H1 (cell line): ENCODE results near the gene PTTG2. TPM values are rescaled to one million over a fixed set of nuclear protein-coding genes. Genes with fewer than 3 reads are reported as not detected.

Source experiments
- CTCF ChIA-PET: fragments of 300-600 bp; sonication (Branson Sonifier 250); formaldehyde crosslinking; loops from one replicate; lab custom pipeline; 2021; ENCODE audit not compliant: partially characterized antibody; lab: Charles Lee
- POLR2A ChIA-PET: fragments of 300-600 bp; sonication (Branson Sonifier 250); formaldehyde crosslinking; loops from one replicate; lab custom pipeline; 2021; ENCODE audit warnings: inconsistent platforms; ENCODE audit not compliant: partially characterized antibody; lab: Charles Lee
- DNase-seq, 2 experiments: peaks; one replicate each; pipeline versions ENCODE4 v3.0.0 to v3.0.0-alpha.2; 2010 to 2022; ENCODE audit warnings: low spot score in 2 of 2, low read depth in 1 of 2, mixed read lengths in 1 of 2
- FAIRE-seq: peaks from 2 replicates; lab custom pipeline; 2011; peaks lifted over from hg19 to GRCh38; lab: Jason Lieb, UNC
- H2AFZ ChIP-seq: 2 replicates; pipeline ENCODE4 v1.8.1; 2012; ENCODE audit warnings: low read length, inconsistent platforms
- H2AK5ac ChIP-seq: 2 replicates; pipeline ENCODE4 v1.6.1; 2013; ENCODE audit warnings: low read depth, low read length
- H2BK120ac ChIP-seq: replicated peaks from 2 replicates; pipeline ENCODE3; 2013; ENCODE audit warnings: low read depth, low read length, inconsistent platforms
- H2BK12ac ChIP-seq: 2 replicates; pipeline ENCODE4 v1.6.1; 2013; ENCODE audit warnings: low read depth, low read length
- H2BK15ac ChIP-seq: 2 replicates; pipeline ENCODE4 v1.6.1; 2013; ENCODE audit warnings: low read length
- H2BK20ac ChIP-seq: 2 replicates; pipeline ENCODE4 v1.6.1; 2013; ENCODE audit warnings: low read length
- H2BK5ac ChIP-seq: 2 replicates; pipeline ENCODE4 v1.6.1; 2013; ENCODE audit warnings: low read depth, low read length
- H3K14ac ChIP-seq: 2 replicates; pipeline ENCODE4 v1.6.1; 2013; ENCODE audit warnings: inconsistent platforms; ENCODE audit not compliant: insufficient read length
- H3K18ac ChIP-seq: 2 replicates; pipeline ENCODE4 v1.6.1; 2013; ENCODE audit warnings: low read length; ENCODE audit errors: extremely low read depth
- H3K23ac ChIP-seq: 2 replicates; pipeline ENCODE4 v1.6.1; 2013; ENCODE audit warnings: inconsistent platforms; ENCODE audit not compliant: insufficient read length
- H3K23me2 ChIP-seq: 2 replicates; pipeline ENCODE4 v1.6.1; 2013; ENCODE audit warnings: low read depth, low read length
- H3K27ac ChIP-seq: 2 replicates; pipeline ENCODE4 v1.6.1; 2011; ENCODE audit warnings: low read depth, low read length, inconsistent platforms
- H3K27me3 ChIP-seq, 4 experiments: replicated peaks in 1 of 4; 1 replicate in 1 of 4; 2 replicates in 3 of 4; pipeline versions ENCODE4 v1.6.1 to v1.8.1; 2011 to 2013; ENCODE audit warnings: low read length in 3 of 4, mild to moderate bottlenecking in 3 of 4, inconsistent platforms in 2 of 4, mixed read lengths in 2 of 4, moderate library complexity in 1 of 4; ENCODE audit not compliant: control insufficient read depth in 3 of 4, insufficient read depth in 3 of 4; ENCODE audit errors: extremely low read depth in 1 of 4
- H3K36me3 ChIP-seq, 4 experiments: 2 replicates each; pipeline versions ENCODE4 v1.6.1 to v1.8.1; 2011 to 2013; ENCODE audit warnings: mild to moderate bottlenecking in 4 of 4, low read length in 3 of 4, moderate library complexity in 2 of 4, control low read depth in 1 of 4, inconsistent platforms in 1 of 4; ENCODE audit not compliant: insufficient read depth in 4 of 4, control insufficient read depth in 2 of 4
- H3K4ac ChIP-seq: replicated peaks from 2 replicates; pipeline ENCODE3; 2013; ENCODE audit warnings: low read length, low read depth, mixed read lengths, inconsistent platforms; ENCODE audit not compliant: insufficient read length
- H3K4me1 ChIP-seq, 4 experiments: replicated peaks in 1 of 4; 1 replicate in 1 of 4; 2 replicates in 3 of 4; pipeline versions ENCODE4 v1.6.1 to v1.8.1; 2011 to 2013; ENCODE audit warnings: low read length in 3 of 4, inconsistent platforms in 2 of 4, mixed read lengths in 1 of 4; ENCODE audit not compliant: insufficient read depth in 4 of 4, control insufficient read depth in 3 of 4
- H3K4me2 ChIP-seq, 2 experiments: 2 replicates each; pipeline versions ENCODE4 v1.6.1 to v1.8.1; 2011 to 2013; ENCODE audit warnings: low read depth in 2 of 2, low read length in 2 of 2, control low read depth in 1 of 2, inconsistent platforms in 1 of 2, mild to moderate bottlenecking in 1 of 2; ENCODE audit not compliant: insufficient read depth in 1 of 2
- H3K4me3 ChIP-seq, 4 experiments: fragments of 200-600, 300-600 bp in 1 of 4; sonication (generic), shearing (Covaris generic), sonication (Bioruptor Twin) in 1 of 4; 2 replicates each; pipeline versions ENCODE4 v1.5.1 to v1.8.1; 2011 to 2016; ENCODE audit warnings: low read length in 4 of 4, low read depth in 3 of 4, control low read depth in 2 of 4, inconsistent platforms in 2 of 4, mild to moderate bottlenecking in 2 of 4, mixed read lengths in 1 of 4, moderate library complexity in 1 of 4; ENCODE audit not compliant: insufficient read depth in 2 of 4; ENCODE audit errors: extremely low read depth in 1 of 4
- H3K56ac ChIP-seq: replicated peaks from 2 replicates; pipeline ENCODE3; 2013; ENCODE audit warnings: low read depth, mild to moderate bottlenecking, mixed read lengths, low read length, inconsistent platforms; ENCODE audit not compliant: insufficient read length
- H3K79me1 ChIP-seq: 2 replicates; pipeline ENCODE4 v1.6.1; 2013; ENCODE audit warnings: low read depth, low read length, control low read depth
- H3K79me2 ChIP-seq, 2 experiments: 2 replicates each; pipeline versions ENCODE4 v1.6.1 to v1.8.1; 2012 to 2013; ENCODE audit warnings: low read length in 2 of 2, mild to moderate bottlenecking in 2 of 2, inconsistent platforms in 1 of 2; ENCODE audit not compliant: insufficient read depth in 2 of 2, control insufficient read depth in 1 of 2
- H3K9ac ChIP-seq, 4 experiments: replicated peaks in 1 of 4; 1 replicate in 1 of 4; 2 replicates in 3 of 4; pipeline versions ENCODE4 v1.6.1 to v1.8.1; 2011 to 2013; ENCODE audit warnings: low read depth in 3 of 4, low read length in 3 of 4, control low read depth in 2 of 4, mild to moderate bottlenecking in 2 of 4, moderate library complexity in 2 of 4, inconsistent platforms in 1 of 4; ENCODE audit errors: extremely low read depth in 1 of 4
- H3K9me3 ChIP-seq, 2 experiments: 2 replicates each; pipeline versions ENCODE4 v1.6.1 to v1.8.1; 2012 to 2013; ENCODE audit warnings: mild to moderate bottlenecking in 2 of 2, moderate library complexity in 2 of 2, control low read depth in 1 of 2, inconsistent platforms in 1 of 2, low read depth in 1 of 2, low read length in 1 of 2, mixed read lengths in 1 of 2; ENCODE audit not compliant: insufficient read depth in 2 of 2
- H4K20me1 ChIP-seq, 2 experiments: replicated peaks in 1 of 2; 2 replicates each; pipeline versions ENCODE3 to v1.8.1; 2011 to 2013; ENCODE audit warnings: inconsistent platforms in 2 of 2, low read length in 2 of 2, mild to moderate bottlenecking in 1 of 2; ENCODE audit not compliant: insufficient read depth in 2 of 2, control insufficient read depth in 1 of 2
- H4K5ac ChIP-seq: 2 replicates; pipeline ENCODE4 v1.6.1; 2013; ENCODE audit warnings: low read length, low read depth, mixed read lengths, inconsistent platforms; ENCODE audit not compliant: insufficient read length
- H4K8ac ChIP-seq: 2 replicates; pipeline ENCODE4 v1.8.0; 2013; ENCODE audit warnings: mild to moderate bottlenecking, moderate library complexity, low read length, inconsistent platforms; ENCODE audit not compliant: insufficient read depth; ENCODE audit errors: extremely low read depth
- H4K91ac ChIP-seq: replicated peaks from 2 replicates; pipeline ENCODE3; 2013; ENCODE audit warnings: low read length, mixed read lengths, inconsistent platforms; ENCODE audit not compliant: insufficient read length
- CTCF ChIP-seq, 3 experiments: IDR thresholded peaks; 1 replicate in 2 of 3; 2 replicates in 1 of 3; pipeline versions ENCODE4 v1.5.1 to v1.6.1; 2011; ENCODE audit warnings: low read length in 3 of 3, mild to moderate bottlenecking in 3 of 3, inconsistent platforms in 2 of 3, low read depth in 1 of 3, moderate library complexity in 1 of 3; ENCODE audit not compliant: insufficient read depth in 1 of 3; ENCODE audit errors: control extremely low read depth in 1 of 3
- E2F6 ChIP-seq: IDR thresholded peaks from 2 replicates; pipeline ENCODE4 v1.6.1; 2012; ENCODE audit warnings: inconsistent platforms
- JUN ChIP-seq: IDR thresholded peaks from 2 replicates; pipeline ENCODE4 v1.6.1; 2011; ENCODE audit warnings: low read depth, mild to moderate bottlenecking, improper control_type of control experiment, low read length
- JUND ChIP-seq: IDR thresholded peaks from 2 replicates; pipeline ENCODE4 v1.6.1; 2011; ENCODE audit warnings: mild to moderate bottlenecking, improper control_type of control experiment, low read length
- KDM1A ChIP-seq: fragments of 200-600, 300-600 bp; sonication (generic); IDR thresholded peaks from 2 replicates; pipeline ENCODE4 v1.7.1; 2016; ENCODE audit warnings: mild to moderate bottlenecking, low read length, borderline replicate concordance
- MAX ChIP-seq: IDR thresholded peaks from 2 replicates; pipeline ENCODE4 v1.6.1; 2012; ENCODE audit warnings: inconsistent platforms
- POLR2AphosphoS5 ChIP-seq: IDR thresholded peaks from 2 replicates; pipeline ENCODE4 v1.6.1; 2011; ENCODE audit warnings: low read depth, low read length
- RAD21 ChIP-seq, 2 experiments: IDR thresholded peaks in 1 of 2; conservative IDR thresholded peaks in 1 of 2; 2 replicates each; pipeline ENCODE4 v1.6.1; 2011; ENCODE audit warnings: low read depth in 2 of 2, low read length in 2 of 2, improper control_type of control experiment in 1 of 2, inconsistent platforms in 1 of 2, mild to moderate bottlenecking in 1 of 2, moderate library complexity in 1 of 2
- WGBS, 2 experiments: shearing (Covaris generic) in 1 of 2; methylation state at CpG; one replicate each; pipeline versions ENCODE4 v1.1.6 to v1.1.7; 2013 to 2015; ENCODE audit warnings: low lambda C conversion rate in 2 of 2, mixed read lengths in 2 of 2, inconsistent platforms in 1 of 2, low coverage in 1 of 2, missing lambda C conversion rate in 1 of 2; ENCODE audit not compliant: insufficient replicate concordance in 2 of 2, insufficient coverage in 1 of 2, insufficient read length in 1 of 2; ENCODE audit errors: extremely low coverage in 1 of 2, missing lambda C conversion rate in 1 of 2; 5-methylcytosine and 5-hydroxymethylcytosine counted together
- polyA plus RNA-seq, 7 experiments: library from polyadenylated mRNA; depleted of rRNA in 3 of 7; stranded (reverse) in 5 of 7; unstranded in 2 of 7; fragments of >200 nt in 5 of 7; fragments of 200-250 nt in 2 of 7; gene quantifications; 1 replicate in 5 of 7; 2 replicates in 1 of 7; 4 replicates in 1 of 7; pipeline versions ENCODE4 v1.2.1 to v1.2.3, GENCODE V29; 2011 to 2013; ENCODE audit warnings: missing spikeins in 2 of 7, mixed read lengths in 2 of 7
- total RNA-seq: library from RNA; stranded (reverse); fragmentation: NEBNext Ultra II Directional; extraction: Animal tissue kit (Norgen Biotek cat#: 25700); gene quantifications from 2 replicates; pipeline ENCODE4 v1.2.1, GENCODE V29; 2021

Gene PTTG2
- total and polyA plus RNA-seq, 2 of the 8 experiments (the other 6 are each of a cell fraction or from before 2014, with no cell fraction given) = not detected

DNA sequence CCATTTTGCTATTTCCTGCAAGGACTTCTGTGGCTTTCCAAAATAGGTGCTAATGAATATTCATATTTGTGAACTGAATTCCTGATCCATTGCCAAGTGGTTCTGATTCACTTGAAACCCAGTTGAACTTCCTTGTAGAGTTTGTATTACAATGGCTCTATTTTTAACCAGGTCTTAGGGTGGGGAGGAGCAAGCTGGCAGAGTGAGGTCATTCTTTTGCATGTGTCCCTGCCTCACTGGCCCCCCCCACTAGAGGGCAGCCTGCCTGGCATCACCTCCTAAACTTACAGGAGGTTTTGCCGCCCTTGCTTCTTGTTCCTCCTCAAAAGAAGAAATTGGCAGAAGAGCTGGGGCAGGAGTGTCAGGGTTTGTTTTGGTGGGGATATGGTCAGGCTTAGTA, 10.5 kb downstream of the PTTG2 start:
- Histone ChIP-seq H3K14ac (no peak overlapping the region), H2BK120ac (no peak overlapping the region), H3K79me1 (no peaks in the 10 kb centered on the region), H3K79me2 (no peaks in the 10 kb centered on the region), H3K27me3 (no peaks in the 10 kb centered on the region), H4K5ac (no peak overlapping the region), H2AK5ac (no peak overlapping the region), H3K9ac (no peak overlapping the region), H4K91ac (no peak overlapping the region), H3K4me3 (no peak overlapping the region), H4K20me1 (no peaks in the 10 kb centered on the region), H3K36me3 (no peaks in the 10 kb centered on the region), H3K9me3 (no peaks in the 10 kb centered on the region), H3K4me1 (no peaks in the 10 kb centered on the region), H2AFZ (no peak overlapping the region), H3K4ac (no peak overlapping the region), H2BK15ac (no peak overlapping the region), H2BK5ac (no peak overlapping the region), H2BK20ac (no peak overlapping the region), H4K8ac (no peak overlapping the region), H3K23me2 (no peaks in the 10 kb centered on the region), H3K18ac (no peak overlapping the region), H3K23ac (no peak overlapping the region), H3K4me2 (no peak overlapping the region), H3K27ac (no peak overlapping the region), H2BK12ac (no peak overlapping the region), H3K56ac (no peak overlapping the region)
- ChIA-PET CTCF (interaction anchor here (0.6 to 1.9 kb wide), 6 partner anchors 8 to 60 kb away, joined by 3 to 7 read pairs (median 3); partner anchors contain the start of gene PTTG2), POLR2A (no interaction called here)
- FAIRE-seq = no peak
- 75% methylated on average over 1 of the region's 1 CpG; no CpG with 5 or more reads in 1 of the 2 experiments for WGBS, 2 experiments
- peak in 1 of 2 experiments; percentile 54 for DNase-seq
- TF ChIP-seq MAX (0 out of 2 replicates have a peak, but pooled peaks have one; percentile 23), KDM1A (no peak), E2F6 (peak; percentile 55), CTCF (IDR thresholded peaks at IDR 0.05; ENCODE audit: control extremely low read depth in 1 of 3, insufficient read depth in 1 of 3, low read depth in 1 of 3, low read length in 3 of 3) (peak; percentile 36 to 59 (median 55); a peak in 3 of 4 replicates), JUN (peak; percentile 30; the same call in 1 of the 2 replicates), RAD21 (IDR thresholded peaks at IDR 0.05 in 1 of 2, conservative IDR thresholded peaks at IDR 0.05 in 1 of 2; ENCODE audit: low read depth in 2 of 2, low read length in 2 of 2) (peak; percentile 28 to 41), POLR2AphosphoS5 (no peak), JUND (peak; percentile 68; the same call in 1 of the 2 replicates)
